Thoracic aorta (tissue), 2 donors: Measurements from ENCODE around the gene SMARCAL1. TPM values are rescaled to one million over a fixed set of nuclear protein-coding genes. Genes with fewer than 3 reads are reported as not detected.

ENCODE experiments used
- ATAC-seq: fragments of 150-250 bp; one replicate; pipeline ENCODE4 v1.8.0; 2017; ENCODE audit warnings: low read depth; ENCODE audit not compliant: insufficient number of reproducible peaks, low FRiP score
- DNase-seq: peaks from one replicate; pipeline ENCODE4 v3.0.0-alpha.2; 2020; ENCODE audit warnings: low spot score
- H3K27ac ChIP-seq, 2 donors: fragments of 200-600 bp; sonication (generic); 1 replicate in 1 of 2; 2 replicates in 1 of 2; pipeline ENCODE4 v1.5.1; 2016; ENCODE audit warnings: mild to moderate bottlenecking in 2 of 2, moderate library complexity in 2 of 2
- H3K27me3 ChIP-seq: fragments of 200-600 bp; sonication (generic); replicated peaks from 2 replicates; pipeline ENCODE4 v1.6.0; 2016; ENCODE audit warnings: mild to moderate bottlenecking; ENCODE audit not compliant: insufficient read depth
- H3K36me3 ChIP-seq: fragments of 200-600 bp; sonication (generic); one replicate; pipeline ENCODE4 v1.5.1; 2016
- H3K4me1 ChIP-seq, 2 donors: fragments of 200-600 bp; sonication (generic); 1 replicate in 1 of 2; 2 replicates in 1 of 2; pipeline versions ENCODE4 v1.5.1 to v1.6.0; 2016; ENCODE audit warnings: low read depth in 2 of 2, mild to moderate bottlenecking in 1 of 2; ENCODE audit not compliant: control insufficient read depth in 1 of 2
- H3K4me3 ChIP-seq: fragments of 200-600 bp; sonication (generic); 2 replicates; pipeline ENCODE4 v1.5.1; 2016; ENCODE audit warnings: mild to moderate bottlenecking
- H3K9me3 ChIP-seq: fragments of 200-600 bp; sonication (generic); 2 replicates; pipeline ENCODE4 v1.5.1; 2016
- total RNA-seq, 2 donors: library from RNA; depleted of rRNA; stranded (reverse); fragments of >200 nt; gene quantifications; one replicate each; pipeline versions ENCODE4 v1.1.0 to v1.2.3, GENCODE V29; 2016
- TF ChIP-seq, protein P1 (sequence below): fragments of 200-600 bp; sonication (generic); IDR thresholded peaks from one replicate; pipeline ENCODE4 v1.5.1; 2019; ENCODE audit warnings: antibody characterized with exemption

Gene SMARCAL1
- total RNA-seq, 2 donors from 2014 or later = 22.1 to 28.4 TPM

GRCh38 chr2:216406826-216407225, 5.5 kb upstream of the SMARCAL1 start:
- Histone ChIP-seq H3K4me3 (no peak overlapping the region), H3K27me3 (no peaks in the 10 kb centered on the region), H3K36me3 (no peaks in the 10 kb centered on the region), H3K4me1 (peaks cover 0 to 2% of the 10 kb centered on the region in 2 donors), H3K27ac (no peak overlapping the region), H3K9me3 (no peaks in the 10 kb centered on the region)
- DNase-seq (no peak), ATAC-seq (no peak)
- TF ChIP-seq, protein P1, sequence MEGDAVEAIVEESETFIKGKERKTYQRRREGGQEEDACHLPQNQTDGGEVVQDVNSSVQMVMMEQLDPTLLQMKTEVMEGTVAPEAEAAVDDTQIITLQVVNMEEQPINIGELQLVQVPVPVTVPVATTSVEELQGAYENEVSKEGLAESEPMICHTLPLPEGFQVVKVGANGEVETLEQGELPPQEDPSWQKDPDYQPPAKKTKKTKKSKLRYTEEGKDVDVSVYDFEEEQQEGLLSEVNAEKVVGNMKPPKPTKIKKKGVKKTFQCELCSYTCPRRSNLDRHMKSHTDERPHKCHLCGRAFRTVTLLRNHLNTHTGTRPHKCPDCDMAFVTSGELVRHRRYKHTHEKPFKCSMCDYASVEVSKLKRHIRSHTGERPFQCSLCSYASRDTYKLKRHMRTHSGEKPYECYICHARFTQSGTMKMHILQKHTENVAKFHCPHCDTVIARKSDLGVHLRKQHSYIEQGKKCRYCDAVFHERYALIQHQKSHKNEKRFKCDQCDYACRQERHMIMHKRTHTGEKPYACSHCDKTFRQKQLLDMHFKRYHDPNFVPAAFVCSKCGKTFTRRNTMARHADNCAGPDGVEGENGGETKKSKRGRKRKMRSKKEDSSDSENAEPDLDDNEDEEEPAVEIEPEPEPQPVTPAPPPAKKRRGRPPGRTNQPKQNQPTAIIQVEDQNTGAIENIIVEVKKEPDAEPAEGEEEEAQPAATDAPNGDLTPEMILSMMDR = no peak

DNA sequence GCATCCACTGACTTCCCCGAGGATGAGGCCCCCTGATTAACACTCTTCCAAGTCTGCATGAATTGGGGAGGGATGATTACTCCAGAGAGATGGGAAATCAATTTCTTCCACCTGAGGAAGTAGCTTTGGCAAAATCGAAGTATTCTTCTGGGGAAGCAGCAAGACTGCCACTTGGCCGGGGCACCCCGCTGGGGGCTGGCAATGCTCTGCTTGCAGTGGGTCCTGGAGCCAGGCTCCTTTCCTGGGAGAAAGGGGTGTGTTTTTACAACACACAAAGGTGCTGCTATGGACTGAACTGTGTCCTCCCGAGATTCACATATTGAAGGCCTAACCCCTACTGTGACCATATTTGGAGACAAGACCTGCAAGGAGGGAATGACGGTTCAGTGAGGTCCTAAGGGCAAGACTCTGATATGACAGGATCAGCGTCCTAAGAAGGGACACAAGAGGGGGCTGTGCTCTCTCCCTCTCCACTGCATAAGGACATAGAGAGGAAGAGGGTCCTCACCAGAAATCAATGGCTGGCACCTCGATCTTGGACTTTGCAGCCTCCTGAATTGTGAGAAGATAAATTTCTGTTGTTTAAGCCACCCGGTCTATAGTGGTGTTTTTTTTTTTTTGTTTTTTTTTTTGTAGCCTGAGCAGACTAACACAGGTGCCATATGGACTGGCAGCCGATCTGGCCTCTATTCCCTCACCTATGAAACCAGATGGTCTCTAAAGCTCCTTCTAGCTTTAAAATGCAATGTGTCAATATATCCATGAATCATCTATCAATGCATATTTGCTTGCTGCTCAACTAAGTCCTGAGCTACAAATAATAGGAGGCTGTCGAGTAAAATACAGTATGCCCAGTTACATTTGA, 3.6 kb upstream of the SMARCAL1 start:
- no peak overlapping the region for H3K4me3 ChIP-seq
- H3K36me3 ChIP-seq = no peaks in the 10 kb centered on the region
- peaks cover 0 to 14% of the 10 kb centered on the region in 2 donors for H3K4me1 ChIP-seq
- DNase-seq (no peak), ATAC-seq (no peak)
- H3K27me3 ChIP-seq = no peaks in the 10 kb centered on the region
- H3K9me3 ChIP-seq = no peaks in the 10 kb centered on the region
- TF ChIP-seq, protein P1 = no peak
- H3K27ac ChIP-seq = no peak overlapping the region

- ATAC-seq = no peak
- TF ChIP-seq, protein P1 = no peak
Observed at GRCh38 chr2:216410550-216410949, 1.7 kb upstream of the SMARCAL1 start.

DNA sequence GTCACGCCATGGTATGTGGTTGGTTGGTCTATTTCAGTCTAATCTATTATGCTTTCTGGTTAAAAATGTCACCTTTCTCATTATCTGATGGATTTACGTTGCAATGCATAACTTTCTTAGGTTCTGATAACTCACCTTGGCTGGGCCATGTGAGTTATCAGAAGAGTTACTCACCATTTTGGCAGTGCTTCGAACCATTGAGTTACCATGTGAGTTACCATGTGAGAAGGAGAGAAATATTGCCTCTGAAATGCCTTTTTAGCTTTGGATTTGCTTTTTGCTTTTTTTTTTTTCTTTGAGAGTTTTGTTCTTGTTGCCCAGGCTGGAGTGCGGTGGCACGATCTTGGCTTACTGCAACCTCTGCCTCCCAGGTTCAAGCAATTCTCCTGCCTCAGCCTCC, 1.6 kb downstream of the SMARCAL1 start:
- H3K36me3 ChIP-seq = peaks cover 5% of the 10 kb centered on the region
- no peak for ATAC-seq
- no peaks in the 10 kb centered on the region for H3K27me3 ChIP-seq
- H3K27ac ChIP-seq = no peak overlapping the region
- peaks cover 0 to 18% of the 10 kb centered on the region in 2 donors for H3K4me1 ChIP-seq
- no peak for DNase-seq
- H3K9me3 ChIP-seq = no peaks in the 10 kb centered on the region
- TF ChIP-seq, protein P1 = no peak
- no peak overlapping the region for H3K4me3 ChIP-seq

More at GRCh38 chr2:216410550-216410949, 1.7 kb upstream of the SMARCAL1 start:
- DNase-seq = no peak
- H3K27ac ChIP-seq = no peak overlapping the region
- H3K4me1 ChIP-seq = peaks cover 0 to 18% of the 10 kb centered on the region in 2 donors
- H3K9me3 ChIP-seq = no peaks in the 10 kb centered on the region
- no peaks in the 10 kb centered on the region for H3K27me3 ChIP-seq
- H3K4me3 ChIP-seq = no peak overlapping the region
- no peaks in the 10 kb centered on the region for H3K36me3 ChIP-seq

DNA sequence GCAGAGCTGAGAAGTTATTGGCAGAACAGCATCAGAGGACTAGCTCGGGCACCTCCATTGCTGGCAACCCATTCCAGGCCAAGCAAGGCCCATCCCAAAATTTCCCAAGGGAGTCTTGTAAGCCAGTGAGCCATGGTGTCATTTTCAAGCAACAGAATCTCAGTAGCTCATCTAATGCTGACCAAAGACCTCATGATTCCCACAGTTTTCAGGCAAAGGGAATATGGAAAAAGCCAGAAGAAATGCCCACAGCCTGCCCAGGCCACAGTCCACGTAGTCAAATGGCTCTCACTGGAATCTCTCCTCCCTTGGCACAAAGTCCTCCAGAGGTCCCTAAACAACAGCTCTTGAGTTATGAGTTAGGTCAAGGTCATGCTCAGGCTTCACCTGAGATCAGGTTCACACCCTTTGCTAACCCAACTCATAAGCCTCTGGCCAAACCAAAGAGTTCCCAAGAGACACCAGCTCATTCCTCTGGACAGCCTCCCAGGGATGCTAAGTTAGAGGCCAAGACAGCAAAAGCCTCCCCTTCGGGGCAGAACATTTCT, 2.6 kb downstream of the SMARCAL1 start:
- H3K4me3 ChIP-seq = no peak overlapping the region
- DNase-seq (no peak), ATAC-seq (no peak)
- peaks cover 0 to 18% of the 10 kb centered on the region in 2 donors for H3K4me1 ChIP-seq
- peaks cover 5% of the 10 kb centered on the region for H3K36me3 ChIP-seq
- no peak overlapping the region for H3K27ac ChIP-seq
- H3K9me3 ChIP-seq = no peaks in the 10 kb centered on the region
- H3K27me3 ChIP-seq = no peaks in the 10 kb centered on the region
- TF ChIP-seq, protein P1 = no peak
